ENCODE measurements around the gene ANKS1B.
"Not testable (repeated sequence)": the region's sequence is repeated elsewhere in the genome, so short reads cannot be mapped to it uniquely, and the experiment has no call there.

The ANKS1B gene

DNA sequence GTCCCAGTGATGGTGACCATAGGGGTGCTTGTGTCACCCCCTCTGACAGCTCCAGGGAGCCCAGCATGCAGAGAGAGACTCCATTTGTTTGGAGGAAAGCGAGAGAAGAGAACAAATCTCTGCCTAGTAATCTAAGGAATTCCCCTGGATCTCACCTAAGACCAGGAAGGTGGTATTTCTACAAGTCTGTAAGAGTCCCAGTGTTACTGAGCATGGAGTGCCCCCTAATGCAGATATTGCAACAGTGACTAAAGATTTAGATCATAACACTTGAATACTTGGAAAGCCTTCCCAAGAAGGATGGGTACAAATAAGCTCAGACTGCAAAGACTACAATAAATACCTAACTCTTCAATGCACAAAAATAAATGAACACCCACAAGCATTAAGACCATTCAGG is 697.6 kb downstream of the ANKS1B start:
- in situ Hi-C loops (cut with HindIII; ENCODE audit: low sequenced_read_pairs) = no loop called here

GRCh38 chr12:99284161-99284560 is 700.6 kb downstream of the ANKS1B start:
- in situ Hi-C loops (cut with HindIII; ENCODE audit: low sequenced_read_pairs) = no loop called here

- in situ Hi-C loops (cut with HindIII; ENCODE audit: low sequenced_read_pairs) = no loop called here
These were observed 702.1 kb downstream of the ANKS1B start for GRCh38 chr12:99282624-99283023.

DNA sequence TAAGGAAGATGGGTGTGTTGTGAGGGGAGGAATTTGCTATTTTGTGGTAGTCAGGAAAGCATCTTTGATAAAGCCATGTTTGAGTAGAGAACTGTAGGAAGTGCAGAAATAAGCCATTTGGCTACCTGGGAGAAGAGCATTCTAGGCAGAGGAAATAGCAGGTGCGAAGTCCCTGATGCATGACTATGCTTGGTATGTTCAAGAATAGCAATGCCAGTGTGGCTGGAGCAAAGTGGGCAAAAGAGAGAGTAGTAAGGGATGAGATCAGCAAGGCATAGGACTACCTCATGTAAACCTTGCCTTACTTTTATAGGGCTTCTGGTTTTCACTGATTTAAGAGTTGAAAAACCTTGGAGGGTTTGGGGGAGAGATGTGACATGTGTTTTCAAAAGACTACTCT is 702.6 kb downstream of the ANKS1B start:
- in situ Hi-C loops (cut with HindIII; ENCODE audit: low sequenced_read_pairs) = no loop called here

DNA sequence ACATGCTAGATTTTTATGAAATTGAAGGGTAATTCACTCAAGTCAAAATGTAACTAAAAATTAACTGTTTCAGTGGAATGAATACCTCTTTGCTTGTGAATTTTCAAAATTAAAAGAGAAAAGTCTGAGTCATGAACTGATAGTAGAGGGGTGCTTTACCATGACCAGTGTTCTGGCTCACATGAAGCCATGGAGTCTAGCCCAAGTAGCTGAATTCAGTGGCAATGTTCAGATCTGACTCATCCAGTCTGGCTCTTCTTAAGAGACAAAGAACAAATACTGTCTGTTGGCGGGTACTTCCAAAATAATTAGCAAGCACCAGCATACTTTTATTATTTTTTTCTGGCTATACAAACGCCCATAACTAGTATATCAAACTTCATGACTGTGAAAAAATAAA is 703.5 kb downstream of the ANKS1B start:
- in situ Hi-C loops (cut with HindIII; ENCODE audit: low sequenced_read_pairs) = no loop called here

DNA sequence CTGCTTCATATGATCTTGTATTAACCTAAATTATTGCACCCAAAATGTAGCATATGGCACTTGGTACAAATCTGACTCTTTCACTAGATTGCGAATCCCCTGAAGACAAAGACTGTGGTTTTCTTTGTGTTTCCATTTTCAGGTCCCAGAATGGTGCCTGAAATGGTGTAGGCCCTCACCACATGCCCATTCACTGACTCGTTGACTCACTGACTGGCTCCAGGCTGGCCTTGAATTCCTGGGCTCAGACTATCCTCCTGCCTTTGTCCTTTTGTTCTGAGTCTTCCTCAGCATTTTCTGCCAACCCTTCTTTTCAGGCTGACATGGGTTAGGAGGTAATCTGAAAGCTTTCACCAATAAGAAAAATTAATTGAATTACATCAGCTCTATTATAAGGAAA is 705.8 kb downstream of the ANKS1B start:
- in situ Hi-C loops (cut with HindIII; ENCODE audit: low sequenced_read_pairs) = no loop called here

- in situ Hi-C loops (cut with HindIII; ENCODE audit: low sequenced_read_pairs) = no loop called here
These were observed 707.0 kb downstream of the ANKS1B start for GRCh38 chr12:99277591-99278379.

DNA sequence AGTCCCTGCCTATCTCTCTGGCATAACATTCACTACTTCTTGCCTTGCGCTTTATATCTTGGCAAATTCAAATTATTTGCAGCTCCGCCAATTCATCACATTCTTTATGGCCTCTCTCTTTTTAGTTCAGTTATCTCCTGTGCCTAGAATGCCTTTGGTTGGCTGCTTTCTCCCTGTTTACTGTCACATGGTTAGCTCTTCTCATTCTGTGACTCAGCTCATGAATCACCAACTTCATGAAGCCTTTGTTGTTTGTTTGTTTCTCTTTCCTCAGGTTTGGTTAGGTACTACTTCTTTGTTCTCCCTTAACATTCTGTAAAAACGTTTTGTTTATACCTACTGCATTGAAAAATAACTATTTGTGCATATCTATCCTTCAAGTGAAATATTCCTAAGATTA is 713.7 kb downstream of the ANKS1B start:
- in situ Hi-C loops (cut with HindIII; ENCODE audit: low sequenced_read_pairs) = no loop called here

DNA sequence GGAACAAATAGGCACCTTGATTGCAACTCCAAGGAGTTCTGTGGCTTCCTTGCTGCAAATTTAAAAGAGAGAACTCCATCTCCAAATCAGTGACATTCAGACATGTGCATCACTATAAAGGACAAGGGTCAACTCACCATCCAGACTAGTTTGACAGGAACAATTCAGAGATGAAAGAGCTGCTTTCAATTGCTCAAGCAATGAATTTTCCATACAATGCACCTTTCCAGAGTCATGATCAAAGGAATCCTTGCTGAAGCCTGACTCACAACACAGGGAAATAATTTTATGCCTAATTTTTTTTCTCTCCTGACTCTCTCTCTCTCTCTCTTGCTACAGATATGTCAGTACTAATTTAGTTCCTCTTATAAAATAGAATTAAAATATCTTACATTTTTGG is 717.7 kb downstream of the ANKS1B start:
- in situ Hi-C loops (cut with HindIII; ENCODE audit: low sequenced_read_pairs) = no loop called here

DNA sequence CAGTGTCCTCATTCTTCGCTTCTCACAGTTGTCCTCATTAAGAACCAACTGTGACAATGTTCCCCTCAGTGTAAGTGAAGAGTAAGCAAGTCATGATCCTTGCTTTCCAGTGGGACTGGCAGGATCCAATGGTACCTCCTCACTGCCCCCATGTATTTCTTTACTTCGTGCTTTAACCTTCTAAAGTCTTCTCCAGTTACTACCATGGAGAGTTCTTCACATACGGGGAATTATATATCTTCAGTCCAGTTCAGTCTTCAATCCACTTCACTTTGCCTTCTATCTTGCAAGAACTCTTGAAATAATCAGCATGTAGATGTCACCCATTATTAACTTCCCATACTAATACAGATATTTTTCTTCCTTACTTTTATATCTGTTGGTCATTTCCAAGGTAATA is 719.1 kb downstream of the ANKS1B start:
- in situ Hi-C loops (cut with HindIII; ENCODE audit: low sequenced_read_pairs) = no loop called here

- in situ Hi-C loops (cut with HindIII; ENCODE audit: low sequenced_read_pairs) = no loop called here
These were observed 723.5 kb downstream of the ANKS1B start for GRCh38 chr12:99261256-99261655.

GRCh38 chr12:99260456-99260996 is 724.2 kb downstream of the ANKS1B start:
- in situ Hi-C loops (cut with HindIII; ENCODE audit: low sequenced_read_pairs) = no loop called here

- in situ Hi-C loops (cut with HindIII; ENCODE audit: low sequenced_read_pairs) = no loop called here
These were observed 725.4 kb downstream of the ANKS1B start for GRCh38 chr12:99259040-99259934.

- in situ Hi-C loops (cut with HindIII; ENCODE audit: low sequenced_read_pairs) = no loop called here
These were observed 727.1 kb downstream of the ANKS1B start for GRCh38 chr12:99257672-99258071.

DNA sequence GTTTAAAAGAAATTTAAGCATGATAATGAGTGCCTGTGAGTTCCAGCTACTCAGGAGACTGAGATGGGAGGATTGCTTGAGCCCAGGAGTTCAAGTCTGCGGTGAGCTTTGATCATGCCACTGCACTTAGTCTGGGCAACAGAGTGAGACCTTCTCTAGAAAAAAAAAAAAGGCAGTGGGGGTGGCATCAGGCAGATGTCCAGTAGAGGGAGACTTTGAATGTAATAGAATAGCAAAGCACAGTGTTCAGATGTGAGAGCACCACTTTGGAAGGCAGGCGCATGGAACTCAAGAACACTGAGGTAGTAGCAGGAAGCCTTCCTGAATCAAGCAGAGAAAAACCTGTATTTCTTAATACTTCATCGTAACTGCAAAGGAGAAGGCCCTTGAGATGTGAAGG is 731.7 kb downstream of the ANKS1B start:
- in situ Hi-C loops (cut with HindIII; ENCODE audit: low sequenced_read_pairs) = no loop called here

GRCh38 chr12:99250091-99250490 is 734.6 kb downstream of the ANKS1B start:
- in situ Hi-C loops (cut with HindIII; ENCODE audit: low sequenced_read_pairs) = no loop called here

- in situ Hi-C loops (cut with HindIII; ENCODE audit: low sequenced_read_pairs) = no loop called here
These were observed 735.2 kb downstream of the ANKS1B start for GRCh38 chr12:99249543-99249942.

DNA sequence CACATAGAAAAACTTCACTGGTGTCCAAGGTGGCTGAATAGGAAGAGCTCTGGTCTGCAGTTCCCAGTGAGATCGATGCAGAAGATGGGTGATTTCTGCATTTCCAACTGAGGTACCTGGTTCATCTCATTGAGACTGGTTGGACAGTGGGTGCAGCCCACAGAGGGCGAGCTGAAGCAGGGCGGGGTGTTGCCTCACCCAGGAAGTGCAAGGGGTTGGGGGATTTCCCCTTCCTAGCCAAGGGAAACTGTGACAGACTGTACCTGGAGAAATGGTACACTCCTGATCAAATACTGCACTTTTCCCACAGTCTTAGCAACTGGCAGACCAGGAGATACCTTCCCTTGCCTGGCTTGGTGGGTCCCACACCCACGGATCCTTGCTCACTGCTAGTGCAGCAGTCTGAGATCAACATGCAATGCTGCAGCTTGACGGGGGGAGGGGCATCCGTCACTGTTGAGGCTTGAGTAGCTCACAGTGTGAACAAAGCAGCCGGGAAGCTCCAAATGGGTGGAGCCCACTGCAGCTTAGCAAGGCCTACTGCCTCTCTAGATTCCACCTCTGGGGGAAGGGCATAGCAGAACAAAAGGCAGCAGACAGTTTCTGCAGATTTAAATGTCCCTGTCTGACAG is 746.7 kb downstream of the ANKS1B start:
- in situ Hi-C loops (cut with HindIII; ENCODE audit: low sequenced_read_pairs) = not testable (repeated sequence)

- in situ Hi-C loops (cut with HindIII; ENCODE audit: low sequenced_read_pairs) = no loop called here
These were observed 749.4 kb downstream of the ANKS1B start for GRCh38 chr12:99235381-99235780.

- in situ Hi-C loops (cut with HindIII; ENCODE audit: low sequenced_read_pairs) = no loop called here
These were observed 750.0 kb downstream of the ANKS1B start for GRCh38 chr12:99234702-99235101.

DNA sequence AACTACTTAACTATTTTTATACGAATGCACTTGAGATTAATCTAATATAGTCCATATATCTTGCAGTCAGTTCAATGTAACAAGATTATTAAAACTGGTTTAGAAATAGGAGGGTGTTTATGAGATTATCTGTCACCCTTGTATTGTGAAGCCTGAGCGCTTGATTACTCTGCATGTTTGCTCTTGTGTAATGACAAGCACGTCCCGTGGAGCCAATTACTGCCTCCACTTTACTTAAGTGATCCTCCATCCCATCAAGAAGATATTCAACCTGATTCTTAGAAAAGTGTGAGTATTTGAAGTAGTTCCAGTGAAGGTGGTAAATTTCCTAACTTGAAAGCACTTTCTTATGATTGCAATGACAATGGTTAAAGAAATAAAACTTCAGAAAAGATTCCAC is 752.4 kb downstream of the ANKS1B start:
- in situ Hi-C loops (cut with HindIII; ENCODE audit: low sequenced_read_pairs) = no loop called here
